Measurements from ENCODE around the gene HARS2.
"Not testable (repeated sequence)": the region's sequence is repeated elsewhere in the genome, so short reads cannot be mapped to it uniquely, and the experiment has no call there.

The HARS2 gene

DNA sequence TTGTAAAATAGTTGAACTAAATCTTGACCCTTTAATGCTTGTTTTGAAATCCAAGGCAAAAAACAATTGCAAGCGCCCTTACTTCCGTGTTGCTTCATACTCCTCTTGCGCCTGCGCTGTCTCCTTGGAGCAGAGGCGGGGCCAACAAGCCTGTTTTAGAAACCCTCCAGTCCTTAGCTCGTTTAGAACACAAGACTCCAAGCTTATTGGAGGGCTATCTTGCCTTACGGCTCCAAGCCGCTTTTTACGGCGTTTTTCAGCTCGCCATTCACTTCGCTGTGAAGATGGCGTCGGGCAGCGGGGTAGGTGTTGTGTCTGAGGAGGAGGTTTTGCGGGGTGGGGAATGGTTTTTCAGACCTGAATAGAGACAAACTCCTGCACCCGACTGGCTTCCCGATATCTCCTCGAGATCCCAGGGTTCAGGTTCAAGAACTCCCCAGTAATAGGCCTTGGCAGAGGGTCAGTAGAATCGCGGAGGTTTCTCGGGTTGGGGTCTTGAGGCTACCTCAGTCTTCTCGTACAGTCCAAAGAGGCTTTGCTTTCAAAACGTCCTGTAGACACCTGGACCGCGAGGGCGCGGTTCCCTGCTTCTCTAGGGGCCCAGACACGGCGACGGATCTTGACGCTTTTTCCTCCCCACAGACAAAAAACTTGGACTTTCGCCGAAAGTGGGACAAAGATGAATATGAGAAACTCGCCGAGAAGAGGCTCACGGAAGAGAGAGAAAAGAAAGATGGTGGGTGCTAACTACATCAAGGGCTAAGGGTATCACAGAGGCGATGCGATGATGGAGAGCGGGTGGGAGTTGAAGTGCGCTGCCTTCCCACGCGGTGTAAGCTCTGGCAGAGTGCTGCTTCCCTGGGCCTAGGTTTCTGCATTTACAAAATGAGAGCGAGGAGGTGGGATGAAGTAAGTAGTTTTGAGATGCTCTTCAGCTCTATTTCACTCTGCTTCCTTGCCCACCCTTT, 9.2 kb downstream of the HARS2 start, which contains the start of gene ZMAT2:
TSS of gene ZMAT2 (plus strand) at position 271 of the 968 bp plus-strand sequence. CDS start at position 285, 14 bp downstream.
- DNase-seq, result peak; percentile 68

DNA sequence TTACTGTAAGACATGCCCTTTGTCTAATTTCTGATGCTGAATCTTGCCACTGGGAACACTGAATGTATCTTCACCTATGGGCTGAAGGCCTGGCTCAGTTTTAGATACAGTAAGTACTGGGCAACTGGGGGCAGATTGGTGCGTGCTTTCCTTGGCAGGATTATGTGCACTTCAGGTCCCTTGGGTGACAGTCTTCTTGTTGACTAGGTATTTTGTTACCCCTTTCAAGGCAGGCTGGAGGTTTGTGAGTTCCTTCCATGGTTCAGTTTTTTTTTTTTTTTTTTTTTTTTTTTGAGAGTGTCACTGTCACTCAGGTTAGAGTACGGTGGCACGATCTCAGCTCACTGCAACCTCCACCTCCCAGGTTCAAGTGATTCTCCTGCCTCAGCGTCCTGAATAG, 16.6 kb downstream of the HARS2 start:
- DNase-seq, result no peak

GRCh38 chr5:140708787-140709186, 17.5 kb downstream of the HARS2 start:
- not testable (repeated sequence) for DNase-seq

DNA sequence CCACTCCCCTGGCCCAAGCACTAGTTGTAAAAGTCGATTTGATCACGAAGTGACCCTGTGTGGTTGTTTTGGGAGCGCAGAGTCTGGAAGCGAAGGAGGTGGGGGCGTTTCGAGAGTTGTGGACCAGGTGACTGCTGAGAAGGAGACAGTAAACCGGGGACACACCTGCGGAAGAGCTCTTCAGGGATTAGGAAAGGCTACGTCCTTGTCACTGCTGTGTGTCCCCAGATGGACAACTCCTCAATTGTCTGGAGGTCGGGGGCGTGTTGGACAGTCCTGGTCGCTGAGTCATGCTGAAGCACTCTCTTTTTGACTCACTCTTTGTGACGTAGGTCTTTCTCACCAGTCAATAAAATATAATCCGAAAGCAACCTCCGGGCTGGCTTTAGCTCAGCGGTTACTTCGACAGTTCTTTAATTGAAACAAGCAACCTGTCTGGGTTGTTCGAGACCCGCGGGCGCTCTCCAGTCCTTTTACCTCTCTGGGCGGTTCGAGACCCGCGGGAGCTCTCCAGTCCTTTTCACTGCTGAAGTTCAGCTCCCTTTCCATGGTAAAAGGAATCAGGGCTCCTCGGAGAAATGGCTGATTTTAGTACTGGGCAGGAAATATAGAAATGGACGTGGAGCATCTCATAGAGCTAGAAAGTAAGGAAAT, 19.8 kb downstream of the HARS2 start:
- DNase-seq, result peak; percentile 32

- no peak for DNase-seq
These were observed 20.5 kb downstream of the HARS2 start for GRCh38 chr5:140711794-140712193.

GRCh38 chr5:140713562-140714094, 22.4 kb downstream of the HARS2 start:
- DNase-seq, result no peak

DNA sequence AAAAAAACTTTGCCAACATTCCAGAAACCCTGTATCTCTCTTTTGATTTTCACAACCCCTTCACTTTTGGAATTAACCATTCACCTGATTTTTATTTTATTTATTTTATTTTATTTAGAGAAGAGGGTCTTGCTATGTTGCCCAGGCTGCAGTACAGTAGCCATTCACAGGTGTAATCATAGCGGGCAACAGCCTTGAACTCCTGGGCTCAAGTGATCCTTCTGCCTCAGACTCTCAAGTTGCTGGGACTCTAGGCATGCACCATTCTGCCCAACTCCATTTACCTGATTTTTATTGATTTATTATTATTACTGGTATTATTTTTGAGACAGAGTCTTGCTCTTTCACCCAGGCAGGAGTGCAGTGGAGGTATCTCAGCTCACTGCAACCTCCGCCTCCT, 25.0 kb downstream of the HARS2 start:
- DNase-seq, result not testable (repeated sequence)

- no peak for DNase-seq
These were observed 27.0 kb downstream of the HARS2 start for GRCh38 chr5:140718266-140718592.

DNA sequence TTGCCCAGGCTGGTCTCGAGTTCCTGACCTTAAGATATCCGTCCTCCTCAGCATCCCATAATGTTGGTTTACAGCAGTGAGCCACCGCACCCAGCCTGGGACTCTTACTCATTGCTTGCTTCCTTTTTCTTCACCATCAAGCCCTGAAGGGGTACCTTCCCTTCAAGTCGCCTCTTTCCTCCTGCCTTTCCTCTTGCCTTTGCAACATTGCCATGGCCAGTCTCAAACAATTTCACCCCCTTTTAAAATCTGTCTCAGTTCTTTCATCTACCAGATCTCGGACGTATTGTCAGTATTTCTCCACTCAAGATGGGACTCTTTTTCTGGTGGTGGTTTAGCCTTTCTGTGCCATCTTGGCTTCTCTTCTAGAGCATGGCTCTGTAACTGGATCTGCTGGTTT, 29.5 kb downstream of the HARS2 start:
- not testable (repeated sequence) for DNase-seq

GRCh38 chr5:140721395-140721794, 30.1 kb downstream of the HARS2 start:
- DNase-seq, result not testable (repeated sequence)

DNA sequence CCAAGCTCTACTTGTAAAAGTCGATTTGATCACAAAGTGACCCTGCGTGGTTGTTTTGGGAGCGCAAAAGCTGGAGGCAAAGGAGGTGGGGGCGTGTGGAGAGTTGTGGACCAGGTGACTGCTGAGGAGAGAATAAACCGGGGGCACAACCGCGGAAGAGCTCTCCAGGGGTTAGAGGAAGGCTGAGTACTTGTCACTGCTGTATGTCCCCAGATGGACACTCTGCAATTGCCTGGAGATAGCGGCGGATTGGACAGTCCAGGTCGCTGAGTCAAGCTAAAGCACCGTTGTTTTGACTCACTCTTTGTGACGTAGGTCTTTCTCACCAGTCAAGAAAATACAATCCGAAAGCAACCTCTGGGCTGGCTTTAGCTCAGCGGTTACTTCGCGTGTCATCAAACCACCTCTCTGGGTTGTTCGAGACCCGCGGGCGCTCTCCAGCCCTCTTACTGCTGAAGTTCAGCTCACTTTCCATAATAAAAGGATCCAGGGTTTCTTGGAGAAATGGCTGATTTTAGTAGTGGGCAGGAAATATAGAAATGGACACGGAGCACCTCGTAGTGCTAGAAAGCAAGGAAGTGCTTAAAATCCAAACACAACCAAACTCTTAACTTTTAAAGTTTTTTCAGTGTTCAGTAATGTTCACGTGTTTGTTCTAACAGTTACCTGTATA, 34.7 kb downstream of the HARS2 start:
- DNase-seq, result no peak

- DNase-seq, result no peak
These were observed 41.8 kb downstream of the HARS2 start for GRCh38 chr5:140733098-140733497.

DNA sequence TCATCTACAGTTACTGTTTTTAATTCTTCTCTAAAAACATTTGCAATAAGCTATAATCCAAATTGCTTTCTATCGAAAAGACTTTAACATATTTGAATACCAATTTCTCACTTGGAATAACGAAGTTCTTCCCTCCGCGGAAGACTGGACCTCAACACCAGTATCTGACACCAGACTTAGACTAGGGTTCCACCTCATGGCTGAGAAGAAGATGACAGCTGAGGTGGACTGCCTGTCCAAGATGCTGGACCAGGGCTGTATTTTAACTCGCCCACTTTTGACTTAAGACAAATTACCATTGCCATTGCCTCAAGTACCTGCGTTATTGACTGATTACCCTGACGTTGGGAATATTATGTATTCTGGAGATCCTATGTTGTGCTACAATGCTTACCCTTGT, 43.1 kb downstream of the HARS2 start:
- DNase-seq, result no peak

- no peak for DNase-seq
These were observed 46.2 kb downstream of the HARS2 start for GRCh38 chr5:140737486-140737885.

- no peak for DNase-seq
These were observed 50.7 kb downstream of the HARS2 start for GRCh38 chr5:140741967-140742366.
